H1 (cell line): ENCODE data around the gene SIX5.

Source experiments
- CBX5 ChIP-seq: fragments of 300-800, 300-1000 bp; sonication (generic); IDR thresholded peaks from 2 replicates; pipeline ENCODE4 v1.7.1; 2016; ENCODE audit warnings: antibody characterized with exemption, low read length, low read depth
- HDAC2 ChIP-seq, 2 experiments: fragments of 300-600 bp in 1 of 2; sonication (generic) in 1 of 2; IDR thresholded peaks; 2 replicates each; pipeline ENCODE4 v1.6.1; 2011 to 2012; ENCODE audit warnings: low read depth in 2 of 2, low read length in 2 of 2, mild to moderate bottlenecking in 2 of 2, moderate library complexity in 2 of 2, borderline replicate concordance in 1 of 2, inconsistent platforms in 1 of 2
- POLR2AphosphoS5 ChIP-seq: IDR thresholded peaks from 2 replicates; pipeline ENCODE4 v1.6.1; 2011; ENCODE audit warnings: low read depth, low read length
- RAD21 ChIP-seq, 2 experiments: IDR thresholded peaks in 1 of 2; conservative IDR thresholded peaks in 1 of 2; 2 replicates each; pipeline ENCODE4 v1.6.1; 2011; ENCODE audit warnings: low read depth in 2 of 2, low read length in 2 of 2, improper control_type of control experiment in 1 of 2, inconsistent platforms in 1 of 2, mild to moderate bottlenecking in 1 of 2, moderate library complexity in 1 of 2
- TF ChIP-seq, protein P1 (sequence below), 3 experiments: IDR thresholded peaks; 1 replicate in 2 of 3; 2 replicates in 1 of 3; pipeline versions ENCODE4 v1.5.1 to v1.6.1; 2011; ENCODE audit warnings: low read length in 3 of 3, mild to moderate bottlenecking in 3 of 3, inconsistent platforms in 2 of 3, low read depth in 1 of 3, moderate library complexity in 1 of 3; ENCODE audit not compliant: insufficient read depth in 1 of 3; ENCODE audit errors: control extremely low read depth in 1 of 3
- TF ChIP-seq, protein P2 (sequence below): IDR thresholded peaks from 2 replicates; pipeline ENCODE4 v1.6.1; 2012; ENCODE audit warnings: inconsistent platforms

DNA sequence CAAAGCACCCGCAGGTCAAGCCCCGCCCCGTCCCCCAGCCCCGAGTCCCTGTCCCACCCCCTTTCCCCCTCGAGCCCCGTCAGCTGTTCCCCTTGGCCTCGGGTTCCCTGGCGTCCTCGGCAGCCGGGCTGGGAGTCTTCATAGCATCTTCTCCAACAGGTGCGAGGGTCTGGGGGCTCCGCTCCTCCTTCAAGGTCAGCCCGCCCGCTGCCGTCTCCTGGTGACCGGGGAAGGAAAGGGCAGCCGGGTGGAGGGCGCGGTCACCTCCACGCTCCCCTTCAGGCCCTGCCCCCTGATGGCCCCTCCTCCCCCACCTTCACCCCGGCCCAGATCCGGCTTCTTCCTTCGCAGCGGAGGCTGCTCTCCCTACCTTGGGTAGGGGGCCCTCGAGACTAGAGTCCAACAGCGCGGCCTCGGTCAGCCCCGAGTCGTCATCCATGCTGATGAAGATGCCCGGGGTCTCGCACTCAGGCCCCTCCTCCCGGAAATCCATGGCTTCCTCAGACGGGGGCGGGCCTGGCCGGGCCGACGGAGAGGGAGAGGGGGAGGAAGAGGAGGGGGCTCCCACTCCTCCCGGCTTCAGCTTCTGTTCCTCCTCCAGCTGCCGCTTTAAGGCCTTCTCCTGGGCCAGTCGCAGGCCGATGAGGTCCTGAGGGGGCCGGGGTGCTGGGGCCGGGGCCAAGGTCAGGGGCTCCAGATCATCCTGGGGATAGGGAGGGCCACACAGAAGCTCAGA is 46.6 kb upstream of the SIX5 start:
- TF ChIP-seq POLR2AphosphoS5, result no peak; the same call in 1 of the 2 replicates
- TF ChIP-seq CBX5, result no peak
- TF ChIP-seq RAD21 (IDR thresholded peaks at IDR 0.05 in 1 of 2, conservative IDR thresholded peaks at IDR 0.05 in 1 of 2; ENCODE audit: low read depth in 2 of 2, low read length in 2 of 2), result no peak
- TF ChIP-seq, protein P1, sequence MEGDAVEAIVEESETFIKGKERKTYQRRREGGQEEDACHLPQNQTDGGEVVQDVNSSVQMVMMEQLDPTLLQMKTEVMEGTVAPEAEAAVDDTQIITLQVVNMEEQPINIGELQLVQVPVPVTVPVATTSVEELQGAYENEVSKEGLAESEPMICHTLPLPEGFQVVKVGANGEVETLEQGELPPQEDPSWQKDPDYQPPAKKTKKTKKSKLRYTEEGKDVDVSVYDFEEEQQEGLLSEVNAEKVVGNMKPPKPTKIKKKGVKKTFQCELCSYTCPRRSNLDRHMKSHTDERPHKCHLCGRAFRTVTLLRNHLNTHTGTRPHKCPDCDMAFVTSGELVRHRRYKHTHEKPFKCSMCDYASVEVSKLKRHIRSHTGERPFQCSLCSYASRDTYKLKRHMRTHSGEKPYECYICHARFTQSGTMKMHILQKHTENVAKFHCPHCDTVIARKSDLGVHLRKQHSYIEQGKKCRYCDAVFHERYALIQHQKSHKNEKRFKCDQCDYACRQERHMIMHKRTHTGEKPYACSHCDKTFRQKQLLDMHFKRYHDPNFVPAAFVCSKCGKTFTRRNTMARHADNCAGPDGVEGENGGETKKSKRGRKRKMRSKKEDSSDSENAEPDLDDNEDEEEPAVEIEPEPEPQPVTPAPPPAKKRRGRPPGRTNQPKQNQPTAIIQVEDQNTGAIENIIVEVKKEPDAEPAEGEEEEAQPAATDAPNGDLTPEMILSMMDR (IDR thresholded peaks at IDR 0.05; ENCODE audit: control extremely low read depth in 1 of 3, insufficient read depth in 1 of 3, low read depth in 1 of 3, low read length in 3 of 3), result no peak
- TF ChIP-seq, protein P2, sequence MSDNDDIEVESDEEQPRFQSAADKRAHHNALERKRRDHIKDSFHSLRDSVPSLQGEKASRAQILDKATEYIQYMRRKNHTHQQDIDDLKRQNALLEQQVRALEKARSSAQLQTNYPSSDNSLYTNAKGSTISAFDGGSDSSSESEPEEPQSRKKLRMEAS, result peak; percentile 36; the same call in 1 of the 2 replicates
- no peak for TF ChIP-seq HDAC2 (IDR thresholded peaks at IDR 0.05; ENCODE audit: borderline replicate concordance in 1 of 2, low read depth in 2 of 2, low read length in 2 of 2)
